Uterus (tissue), 4 donors: Measurements from ENCODE around the gene ZNF407. TPM values are rescaled to one million over a fixed set of nuclear protein-coding genes. Genes with fewer than 3 reads are reported as not detected.

Experiments used
- DNase-seq, 2 donors: peaks; one replicate each; pipeline ENCODE4 v3.0.0-alpha.2; 2019 to 2020
- H3K27ac ChIP-seq, 2 donors: fragments of 200-600 bp; sonication (generic); 1 replicate in 1 of 2; 2 replicates in 1 of 2; pipeline ENCODE4 v1.5.1; 2016 to 2018
- H3K27me3 ChIP-seq, 2 donors: fragments of 200-600 bp; sonication (generic); one replicate each; pipeline ENCODE4 v1.5.1; 2018 to 2019; ENCODE audit warnings: control low read depth in 1 of 2
- H3K36me3 ChIP-seq, 2 donors: fragments of 200-600 bp; sonication (generic); one replicate each; pipeline ENCODE4 v1.5.1; 2019; ENCODE audit warnings: control low read depth in 1 of 2
- H3K4me1 ChIP-seq, 2 donors: fragments of 200-600 bp; sonication (generic); one replicate each; pipeline ENCODE4 v1.5.1; 2018 to 2019; ENCODE audit warnings: control low read depth in 1 of 2
- H3K4me3 ChIP-seq, 2 donors: fragments of 200-600 bp; sonication (generic); 1 replicate in 1 of 2; 2 replicates in 1 of 2; pipeline ENCODE4 v1.5.1; 2018 to 2019; ENCODE audit warnings: mild to moderate bottlenecking in 1 of 2
- H3K9me3 ChIP-seq, 2 donors: fragments of 200-600 bp; sonication (generic); one replicate each; pipeline ENCODE4 v1.5.1; 2019; ENCODE audit warnings: control low read depth in 1 of 2
- CTCF ChIP-seq, 4 experiments: fragments of 200-600 bp in 2 of 4; fragments of 450-650 bp in 2 of 4; sonication (generic) in 2 of 4; IDR thresholded peaks; one replicate each; pipeline ENCODE4 v1.5.1; 2016 to 2019; ENCODE audit warnings: antibody characterized with exemption in 4 of 4, mild to moderate bottlenecking in 2 of 4, moderate library complexity in 1 of 4
- POLR2A ChIP-seq, 2 donors: fragments of 450-650 bp; IDR thresholded peaks; one replicate each; pipeline ENCODE4 v1.6.1; 2016; ENCODE audit warnings: antibody characterized with exemption in 2 of 2, mild to moderate bottlenecking in 1 of 2, moderate library complexity in 1 of 2
- intact Hi-C: fragments of 100-400 bp; cut with DNase I; formaldehyde crosslinking; loops from one replicate; pipeline ENCODE4 v1.15.1; 2023; ENCODE audit warnings: low total_unique reads
- total RNA-seq, 4 donors: library from RNA; depleted of rRNA in 3 of 4; stranded (reverse); fragments of >200 nt in 3 of 4; gene quantifications; one replicate each; pipeline versions ENCODE4 v1.1.0 to v1.2.4, GENCODE V29; 2014 to 2023
- donor health status: DM: yes; HTN: yes; CAD: no.

The ZNF407 gene
- total RNA-seq, 4 donors from 2014 or later: 10.6 to 38.9 (median 23.7) TPM

DNA sequence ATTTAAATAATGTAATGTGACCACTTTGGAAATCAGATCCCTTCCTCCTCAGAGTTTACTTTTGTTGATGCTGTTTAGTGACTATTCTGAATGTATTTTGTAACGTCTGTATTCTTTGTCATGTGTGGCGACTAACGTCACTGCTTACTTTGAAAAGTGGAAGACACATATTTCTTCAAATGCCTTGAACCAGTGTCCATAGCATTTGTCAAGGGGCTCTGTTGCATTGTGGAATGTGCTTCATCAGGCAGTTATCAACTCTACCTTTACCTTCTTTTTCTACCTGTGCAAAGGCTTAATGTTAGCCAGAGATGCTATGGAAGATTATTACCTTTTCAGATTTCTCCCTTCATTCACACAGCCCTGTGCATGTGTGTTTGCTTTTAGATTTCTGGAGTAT lies 162.4 kb downstream of the ZNF407 start:
- no peak for DNase-seq
- TF ChIP-seq CTCF (IDR thresholded peaks at IDR 0.05) (no peak), POLR2A (IDR thresholded peaks at IDR 0.05) (no peak)
- H3K36me3 ChIP-seq: no peaks in the 10 kb centered on the region
- no peaks in the 10 kb centered on the region for H3K27me3 ChIP-seq
- H3K9me3 ChIP-seq: no peaks in the 10 kb centered on the region
- intact Hi-C loops: no loop called here
- no peak overlapping the region for H3K27ac ChIP-seq
- no peaks in the 10 kb centered on the region for H3K4me1 ChIP-seq
- no peak overlapping the region for H3K4me3 ChIP-seq

- H3K9me3 ChIP-seq: no peaks in the 10 kb centered on the region
- no peak overlapping the region for H3K4me3 ChIP-seq
- H3K27ac ChIP-seq: no peak overlapping the region
- DNase-seq: no peak
- H3K27me3 ChIP-seq: no peaks in the 10 kb centered on the region
- intact Hi-C loops: no loop called here
- H3K36me3 ChIP-seq: no peaks in the 10 kb centered on the region
- no peak for TF ChIP-seq CTCF (IDR thresholded peaks at IDR 0.05)
- no peak for TF ChIP-seq POLR2A (IDR thresholded peaks at IDR 0.05)
- no peaks in the 10 kb centered on the region for H3K4me1 ChIP-seq
Observed at GRCh38 chr18:74760436-74760835, 162.8 kb downstream of the ZNF407 start.

- Histone ChIP-seq H3K27ac (no peak overlapping the region), H3K4me1 (no peaks in the 10 kb centered on the region), H3K27me3 (no peaks in the 10 kb centered on the region), H3K36me3 (no peaks in the 10 kb centered on the region), H3K9me3 (no peaks in the 10 kb centered on the region), H3K4me3 (no peak overlapping the region)
- intact Hi-C loops: no loop called here
- DNase-seq: no peak
- TF ChIP-seq CTCF (IDR thresholded peaks at IDR 0.05): no peak
- TF ChIP-seq POLR2A (IDR thresholded peaks at IDR 0.05): no peak
Observed at GRCh38 chr18:74766251-74766650, 168.6 kb downstream of the ZNF407 start.

DNA sequence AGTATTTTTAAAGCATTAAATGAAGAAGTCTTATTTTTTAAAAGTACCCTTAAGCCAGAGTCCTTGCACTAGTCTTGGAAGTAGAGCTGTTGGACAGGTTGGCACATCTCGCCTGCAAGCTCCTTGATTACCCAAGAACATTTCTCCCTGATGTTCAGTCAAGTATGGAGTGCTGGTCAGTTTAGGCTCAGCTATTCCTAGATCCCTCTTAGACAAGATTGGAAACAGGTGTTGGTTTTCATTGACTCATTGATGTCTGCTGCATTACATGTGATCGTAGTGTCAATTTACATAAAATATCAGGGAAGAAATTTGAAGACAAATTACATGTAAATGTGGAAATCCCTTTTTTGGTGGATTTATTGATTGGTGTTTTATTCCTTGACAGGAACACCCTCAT lies 170.4 kb downstream of the ZNF407 start:
- no peaks in the 10 kb centered on the region for H3K27me3 ChIP-seq
- H3K4me3 ChIP-seq: no peak overlapping the region
- no peaks in the 10 kb centered on the region for H3K4me1 ChIP-seq
- intact Hi-C loops: no loop called here
- no peak overlapping the region for H3K27ac ChIP-seq
- H3K9me3 ChIP-seq: no peaks in the 10 kb centered on the region
- DNase-seq: no peak
- H3K36me3 ChIP-seq: no peaks in the 10 kb centered on the region
- TF ChIP-seq POLR2A (IDR thresholded peaks at IDR 0.05) (no peak), CTCF (IDR thresholded peaks at IDR 0.05) (no peak)

DNA sequence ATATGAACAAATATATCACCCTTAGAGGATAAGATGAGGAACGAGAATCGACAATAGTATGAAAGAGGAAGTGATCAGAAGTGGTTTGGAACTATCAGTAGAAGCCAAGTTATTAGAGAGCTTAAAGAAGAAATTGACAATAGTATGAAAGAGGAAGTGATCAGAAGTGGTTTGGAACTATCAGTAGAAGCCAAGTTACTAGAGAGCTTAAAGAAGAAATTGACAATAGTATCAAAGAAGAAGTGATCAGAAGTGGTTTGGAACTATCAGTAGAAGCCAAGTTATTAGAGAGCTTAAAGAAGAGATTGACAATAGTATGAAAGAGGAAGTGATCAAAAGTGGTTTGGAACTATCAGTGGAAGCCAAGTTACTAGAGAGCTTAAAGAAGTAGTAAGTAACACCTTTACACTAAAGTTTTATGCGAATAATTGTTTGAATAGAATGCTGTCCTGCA lies 175.5 kb downstream of the ZNF407 start:
- no peaks in the 10 kb centered on the region for H3K27me3 ChIP-seq
- intact Hi-C loops: no loop called here
- no peak overlapping the region for H3K27ac ChIP-seq
- no peaks in the 10 kb centered on the region for H3K9me3 ChIP-seq
- DNase-seq: no peak
- H3K36me3 ChIP-seq: no peaks in the 10 kb centered on the region
- H3K4me1 ChIP-seq: no peaks in the 10 kb centered on the region
- TF ChIP-seq POLR2A (IDR thresholded peaks at IDR 0.05): no peak
- H3K4me3 ChIP-seq: no peak overlapping the region

GRCh38 chr18:74774486-74774885 lies 176.8 kb downstream of the ZNF407 start:
- Histone ChIP-seq H3K4me1 (no peaks in the 10 kb centered on the region), H3K4me3 (no peak overlapping the region), H3K27ac (no peak overlapping the region), H3K27me3 (no peaks in the 10 kb centered on the region), H3K36me3 (no peaks in the 10 kb centered on the region), H3K9me3 (no peaks in the 10 kb centered on the region)
- no peak for DNase-seq
- intact Hi-C loops: no loop called here
- TF ChIP-seq POLR2A (IDR thresholded peaks at IDR 0.05): no peak
